IMR-90 (cell line): ENCODE data around the gene TIAM1.

Experiments used
- BHLHE40 ChIP-seq: fragments of 150-350 bp; IDR thresholded peaks from 2 replicates; pipeline ENCODE4 v1.6.1; 2016; ENCODE audit warnings: mild to moderate bottlenecking, low read depth, low read length
- CEBPB ChIP-seq: IDR thresholded peaks from 2 replicates; pipeline ENCODE4 v1.6.1; 2012; ENCODE audit warnings: low read depth, low read length, improper control_type of control experiment
- POLR2A ChIP-seq: IDR thresholded peaks from 2 replicates; pipeline ENCODE4 v1.6.1; 2012; ENCODE audit warnings: mild to moderate bottlenecking, low read depth, low read length
- TF ChIP-seq, protein P1 (sequence below): conservative IDR thresholded peaks from 2 replicates; pipeline ENCODE4 v1.5.1; 2012; ENCODE audit warnings: mild to moderate bottlenecking, low read depth, low read length, improper control_type of control experiment

GRCh38 chr21:31099122-31099521, 244.9 kb downstream of the TIAM1 start:
- TF ChIP-seq POLR2A = no peak
- TF ChIP-seq CEBPB = no peak
- no peak for TF ChIP-seq BHLHE40
- TF ChIP-seq, protein P1, sequence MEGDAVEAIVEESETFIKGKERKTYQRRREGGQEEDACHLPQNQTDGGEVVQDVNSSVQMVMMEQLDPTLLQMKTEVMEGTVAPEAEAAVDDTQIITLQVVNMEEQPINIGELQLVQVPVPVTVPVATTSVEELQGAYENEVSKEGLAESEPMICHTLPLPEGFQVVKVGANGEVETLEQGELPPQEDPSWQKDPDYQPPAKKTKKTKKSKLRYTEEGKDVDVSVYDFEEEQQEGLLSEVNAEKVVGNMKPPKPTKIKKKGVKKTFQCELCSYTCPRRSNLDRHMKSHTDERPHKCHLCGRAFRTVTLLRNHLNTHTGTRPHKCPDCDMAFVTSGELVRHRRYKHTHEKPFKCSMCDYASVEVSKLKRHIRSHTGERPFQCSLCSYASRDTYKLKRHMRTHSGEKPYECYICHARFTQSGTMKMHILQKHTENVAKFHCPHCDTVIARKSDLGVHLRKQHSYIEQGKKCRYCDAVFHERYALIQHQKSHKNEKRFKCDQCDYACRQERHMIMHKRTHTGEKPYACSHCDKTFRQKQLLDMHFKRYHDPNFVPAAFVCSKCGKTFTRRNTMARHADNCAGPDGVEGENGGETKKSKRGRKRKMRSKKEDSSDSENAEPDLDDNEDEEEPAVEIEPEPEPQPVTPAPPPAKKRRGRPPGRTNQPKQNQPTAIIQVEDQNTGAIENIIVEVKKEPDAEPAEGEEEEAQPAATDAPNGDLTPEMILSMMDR = no peak
